ENCODE measurements around the gene CABLES2. TPM values are rescaled to one million over a fixed set of nuclear protein-coding genes. Genes with fewer than 3 reads are reported as not detected.

CABLES2 gene
- total and polyA plus RNA-seq, 2 donors (not counting 3 experiments of a cell fraction or from before 2014, with no cell fraction given): 7.8 to 9.9 TPM

DNA sequence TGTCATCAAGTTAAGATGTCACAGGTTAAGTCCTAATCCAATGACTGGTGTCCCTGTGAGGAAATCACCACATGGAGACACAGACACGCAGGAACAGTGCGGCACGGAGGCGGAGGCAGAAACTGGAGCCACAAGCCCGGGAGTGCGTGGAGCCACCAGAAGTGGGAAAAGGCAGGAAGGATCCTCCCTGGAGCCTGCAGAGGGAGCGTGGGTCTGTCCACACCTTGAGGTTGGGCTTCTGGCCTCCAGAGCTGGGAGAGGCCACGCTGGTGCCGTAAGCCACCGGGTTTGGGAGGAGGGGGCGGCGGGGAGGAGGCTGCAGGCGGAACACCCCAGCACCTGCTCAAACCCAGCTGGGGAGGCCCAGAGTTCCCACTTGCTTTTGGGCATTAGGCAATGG lies 3.8 kb downstream of the CABLES2 start:
- TF ChIP-seq POLR2AphosphoS5 (IDR thresholded peaks at IDR 0.05; ENCODE audit: insufficient read depth, low read depth, low read length) (no peak), POLR2A (IDR thresholded peaks at IDR 0.05; ENCODE audit: low read depth, low read length) (no peak), MYC (IDR thresholded peaks at IDR 0.05; ENCODE audit: low read depth, low read length) (no peak)
- Histone ChIP-seq H3K4me2 (ENCODE audit: insufficient read depth, low read length) (no peak overlapping the region), H2AFZ (ENCODE audit: low read depth, low read length) (no peak overlapping the region), H3K4me3 (replicated peaks in 1 of 3; ENCODE audit: insufficient read depth in 1 of 3, low read depth in 1 of 3, low read length in 3 of 3) (no peak overlapping the region), H3K79me2 (ENCODE audit: control insufficient read depth, insufficient read depth, low read length) (peaks cover 7% of the 10 kb centered on the region), H4K20me1 (replicated peaks; ENCODE audit: control insufficient read depth, extremely low read depth, insufficient read depth, low read length) (no peaks in the 10 kb centered on the region), H3K9ac (replicated peaks; ENCODE audit: extremely low read depth, insufficient read depth, low read length) (no peak overlapping the region), H3K4me1 (ENCODE audit: control insufficient read depth, extremely low read depth, insufficient read depth, low read length) (peaks cover 11% of the 10 kb centered on the region), H3K27me3 (ENCODE audit: control insufficient read depth in 2 of 2, insufficient read depth in 2 of 2, low read length in 2 of 2) (no peaks in the 10 kb centered on the region), H3K9me1 (replicated peaks; ENCODE audit: control insufficient read depth, extremely low read depth, insufficient read depth, low read length) (no peaks in the 10 kb centered on the region), H3K9me3 (replicated peaks; ENCODE audit: control insufficient read depth, insufficient read depth, low read length) (no peaks in the 10 kb centered on the region), H3K27ac (ENCODE audit: insufficient read depth, low read depth, low read length) (no peak overlapping the region), H3K36me3 (ENCODE audit: control insufficient read depth in 2 of 2, extremely low read depth in 1 of 2, insufficient read depth in 2 of 2, low read length in 2 of 2) (peaks cover 0 to 1% of the 10 kb centered on the region in 2 experiments)
- BruUV-seq (replicated peaks): no TSS peak
- ChIA-PET POLR2A (no interaction called here), CTCF (interaction anchor here (1.0 kb wide), 1 partner anchor 102 kb away, joined by 4 read pairs; no protein-coding TSS in a partner anchor)
- dilution Hi-C loops (cut with MboI; ENCODE audit: extremely low pct_ligation_motif_present, low sequenced_read_pairs) (no loop called here), intact Hi-C loops (cut with micrococcal nuclease) (no loop called here)
- DNase-seq (ENCODE audit: low read depth, low spot score) (no peak), FAIRE-seq (no peak)

DNA sequence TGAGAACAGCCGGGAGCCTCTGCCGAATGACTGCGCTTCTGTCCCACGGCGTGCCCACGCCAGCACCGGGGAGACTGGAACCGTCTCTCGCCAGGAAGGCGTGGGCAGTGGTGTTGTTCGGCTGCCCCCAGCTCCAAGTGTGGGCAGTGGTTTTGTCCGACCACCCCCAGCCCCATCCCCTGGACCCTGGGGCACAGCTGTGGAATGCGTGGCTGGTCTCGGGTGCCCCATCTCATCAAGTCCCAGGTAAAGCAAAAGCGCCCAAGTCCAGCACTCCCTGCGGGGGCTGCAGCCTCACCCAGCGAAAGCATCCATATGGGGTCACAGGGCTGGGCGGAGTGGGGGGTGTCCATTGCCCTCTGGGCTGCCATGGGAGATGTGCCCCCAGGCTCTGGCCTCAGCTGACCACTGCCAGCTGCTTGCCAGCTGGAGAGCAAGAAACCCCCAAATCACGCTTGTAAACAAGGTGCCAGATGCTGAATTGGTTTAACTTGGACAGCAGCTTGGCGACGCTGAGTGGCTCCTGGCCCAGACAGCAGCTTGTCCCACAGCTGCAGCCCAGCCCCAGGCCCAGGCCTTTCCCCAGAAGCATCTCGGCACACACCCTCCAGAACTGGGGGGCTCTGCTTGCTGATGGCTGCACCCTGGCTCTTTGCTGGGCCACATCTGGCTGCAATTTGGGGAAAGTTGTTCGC lies 4.5 kb downstream of the CABLES2 start:
- dilution Hi-C loops (cut with MboI; ENCODE audit: extremely low pct_ligation_motif_present, low sequenced_read_pairs) (no loop called here), intact Hi-C loops (cut with micrococcal nuclease) (no loop called here)
- H2AFZ ChIP-seq (ENCODE audit: low read depth, low read length): no peak overlapping the region
- POLR2A ChIA-PET: no interaction called here
- no peaks in the 10 kb centered on the region for H4K20me1 ChIP-seq (replicated peaks; ENCODE audit: control insufficient read depth, extremely low read depth, insufficient read depth, low read length)
- H3K9ac ChIP-seq (replicated peaks; ENCODE audit: extremely low read depth, insufficient read depth, low read length): no peak overlapping the region
- no peaks in the 10 kb centered on the region for H3K9me3 ChIP-seq (replicated peaks; ENCODE audit: control insufficient read depth, insufficient read depth, low read length)
- no peak overlapping the region for H3K27ac ChIP-seq (ENCODE audit: insufficient read depth, low read depth, low read length)
- H3K27me3 ChIP-seq (ENCODE audit: control insufficient read depth in 2 of 2, insufficient read depth in 2 of 2, low read length in 2 of 2): no peaks in the 10 kb centered on the region
- peaks cover 11% of the 10 kb centered on the region for H3K4me1 ChIP-seq (ENCODE audit: control insufficient read depth, extremely low read depth, insufficient read depth, low read length)
- H3K4me2 ChIP-seq (ENCODE audit: insufficient read depth, low read length): no peak overlapping the region
- H3K4me3 ChIP-seq (replicated peaks in 1 of 3; ENCODE audit: insufficient read depth in 1 of 3, low read depth in 1 of 3, low read length in 3 of 3): no peak overlapping the region
- peaks cover 7% of the 10 kb centered on the region for H3K79me2 ChIP-seq (ENCODE audit: control insufficient read depth, insufficient read depth, low read length)
- CTCF ChIA-PET: no interaction called here
- FAIRE-seq: no peak
- no peaks in the 10 kb centered on the region for H3K9me1 ChIP-seq (replicated peaks; ENCODE audit: control insufficient read depth, extremely low read depth, insufficient read depth, low read length)
- TF ChIP-seq, protein P1, sequence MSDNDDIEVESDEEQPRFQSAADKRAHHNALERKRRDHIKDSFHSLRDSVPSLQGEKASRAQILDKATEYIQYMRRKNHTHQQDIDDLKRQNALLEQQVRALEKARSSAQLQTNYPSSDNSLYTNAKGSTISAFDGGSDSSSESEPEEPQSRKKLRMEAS (IDR thresholded peaks at IDR 0.05; ENCODE audit: insufficient read depth, insufficient read length): no peak
- TF ChIP-seq MYC (IDR thresholded peaks at IDR 0.05; ENCODE audit: low read depth, low read length) (no peak), FOS (IDR thresholded peaks at IDR 0.05; ENCODE audit: borderline replicate concordance, insufficient read depth, low read length) (no peak), JUN (IDR thresholded peaks at IDR 0.05; ENCODE audit: borderline replicate concordance, insufficient read depth, insufficient read length, low read depth) (no peak), POLR2A (IDR thresholded peaks at IDR 0.05; ENCODE audit: low read depth, low read length) (no peak), POLR2AphosphoS5 (IDR thresholded peaks at IDR 0.05; ENCODE audit: insufficient read depth, low read depth, low read length) (no peak), GATA2 (IDR thresholded peaks at IDR 0.05; ENCODE audit: insufficient read depth, insufficient read length, low read depth, low read length) (no peak)
- TF ChIP-seq, protein P2, sequence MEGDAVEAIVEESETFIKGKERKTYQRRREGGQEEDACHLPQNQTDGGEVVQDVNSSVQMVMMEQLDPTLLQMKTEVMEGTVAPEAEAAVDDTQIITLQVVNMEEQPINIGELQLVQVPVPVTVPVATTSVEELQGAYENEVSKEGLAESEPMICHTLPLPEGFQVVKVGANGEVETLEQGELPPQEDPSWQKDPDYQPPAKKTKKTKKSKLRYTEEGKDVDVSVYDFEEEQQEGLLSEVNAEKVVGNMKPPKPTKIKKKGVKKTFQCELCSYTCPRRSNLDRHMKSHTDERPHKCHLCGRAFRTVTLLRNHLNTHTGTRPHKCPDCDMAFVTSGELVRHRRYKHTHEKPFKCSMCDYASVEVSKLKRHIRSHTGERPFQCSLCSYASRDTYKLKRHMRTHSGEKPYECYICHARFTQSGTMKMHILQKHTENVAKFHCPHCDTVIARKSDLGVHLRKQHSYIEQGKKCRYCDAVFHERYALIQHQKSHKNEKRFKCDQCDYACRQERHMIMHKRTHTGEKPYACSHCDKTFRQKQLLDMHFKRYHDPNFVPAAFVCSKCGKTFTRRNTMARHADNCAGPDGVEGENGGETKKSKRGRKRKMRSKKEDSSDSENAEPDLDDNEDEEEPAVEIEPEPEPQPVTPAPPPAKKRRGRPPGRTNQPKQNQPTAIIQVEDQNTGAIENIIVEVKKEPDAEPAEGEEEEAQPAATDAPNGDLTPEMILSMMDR (IDR thresholded peaks at IDR 0.05; ENCODE audit: extremely low read depth in 1 of 2, insufficient read depth in 1 of 2, low read depth in 1 of 2, low read length in 2 of 2): no peak
- no TSS peak for BruUV-seq (replicated peaks)
- H3K36me3 ChIP-seq (ENCODE audit: control insufficient read depth in 2 of 2, extremely low read depth in 1 of 2, insufficient read depth in 2 of 2, low read length in 2 of 2): peaks cover 0 to 1% of the 10 kb centered on the region in 2 experiments
- no peak for DNase-seq (ENCODE audit: low read depth, low spot score)
